ENCODE results near the gene SESN1.

SESN1 gene

DNA sequence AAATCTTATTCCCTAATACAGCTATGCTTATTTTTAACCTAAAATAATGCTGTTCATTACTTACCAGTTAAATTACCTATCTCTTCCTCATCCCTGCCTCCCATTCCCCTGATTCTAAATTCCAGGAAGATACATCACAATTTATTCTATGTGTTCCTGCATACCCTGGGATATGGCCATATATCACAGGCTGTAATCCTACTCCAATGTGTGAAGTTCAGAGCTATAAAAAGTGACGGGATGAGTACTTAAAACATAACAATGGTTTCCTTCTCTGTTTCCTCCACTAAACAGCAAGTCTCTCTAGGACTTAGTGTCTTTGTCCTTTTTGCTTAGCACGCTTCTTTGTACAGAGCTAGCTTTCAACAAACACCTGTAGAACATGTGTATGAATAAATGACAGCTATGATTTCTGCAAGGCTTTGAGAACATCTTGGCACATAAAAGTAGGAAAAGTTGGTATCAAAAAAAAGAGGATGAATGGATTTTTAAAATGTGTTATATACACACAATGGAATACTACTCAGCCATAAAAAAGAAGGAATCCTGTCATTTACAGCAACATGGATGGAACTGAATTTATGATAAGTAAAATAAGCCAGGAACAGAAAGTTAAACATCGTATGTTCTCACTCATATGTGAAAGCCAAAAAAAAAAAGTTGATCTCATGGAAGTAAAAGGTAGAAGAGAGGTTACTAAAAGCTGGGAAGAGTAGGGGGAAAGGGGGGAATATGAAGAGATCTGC, 45.8 kb downstream of the SESN1 start:
- Histone ChIP-seq H3K9me3 (ENCODE audit: severe bottlenecking) (no peaks in the 10 kb centered on the region), H3K4me3 (ENCODE audit: low read depth, low read length) (no peak overlapping the region), H3K27ac (peak overlapping the region; percentile 75), H3K36me3 (no peaks in the 10 kb centered on the region), H3K27me3 (ENCODE audit: insufficient read depth, low read depth, severe bottlenecking) (no peaks in the 10 kb centered on the region)
- TF ChIP-seq, protein P1, sequence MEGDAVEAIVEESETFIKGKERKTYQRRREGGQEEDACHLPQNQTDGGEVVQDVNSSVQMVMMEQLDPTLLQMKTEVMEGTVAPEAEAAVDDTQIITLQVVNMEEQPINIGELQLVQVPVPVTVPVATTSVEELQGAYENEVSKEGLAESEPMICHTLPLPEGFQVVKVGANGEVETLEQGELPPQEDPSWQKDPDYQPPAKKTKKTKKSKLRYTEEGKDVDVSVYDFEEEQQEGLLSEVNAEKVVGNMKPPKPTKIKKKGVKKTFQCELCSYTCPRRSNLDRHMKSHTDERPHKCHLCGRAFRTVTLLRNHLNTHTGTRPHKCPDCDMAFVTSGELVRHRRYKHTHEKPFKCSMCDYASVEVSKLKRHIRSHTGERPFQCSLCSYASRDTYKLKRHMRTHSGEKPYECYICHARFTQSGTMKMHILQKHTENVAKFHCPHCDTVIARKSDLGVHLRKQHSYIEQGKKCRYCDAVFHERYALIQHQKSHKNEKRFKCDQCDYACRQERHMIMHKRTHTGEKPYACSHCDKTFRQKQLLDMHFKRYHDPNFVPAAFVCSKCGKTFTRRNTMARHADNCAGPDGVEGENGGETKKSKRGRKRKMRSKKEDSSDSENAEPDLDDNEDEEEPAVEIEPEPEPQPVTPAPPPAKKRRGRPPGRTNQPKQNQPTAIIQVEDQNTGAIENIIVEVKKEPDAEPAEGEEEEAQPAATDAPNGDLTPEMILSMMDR (IDR thresholded peaks at IDR 0.05; ENCODE audit: low read depth, low read length) = no peak
- DNase-seq = no peak

DNA sequence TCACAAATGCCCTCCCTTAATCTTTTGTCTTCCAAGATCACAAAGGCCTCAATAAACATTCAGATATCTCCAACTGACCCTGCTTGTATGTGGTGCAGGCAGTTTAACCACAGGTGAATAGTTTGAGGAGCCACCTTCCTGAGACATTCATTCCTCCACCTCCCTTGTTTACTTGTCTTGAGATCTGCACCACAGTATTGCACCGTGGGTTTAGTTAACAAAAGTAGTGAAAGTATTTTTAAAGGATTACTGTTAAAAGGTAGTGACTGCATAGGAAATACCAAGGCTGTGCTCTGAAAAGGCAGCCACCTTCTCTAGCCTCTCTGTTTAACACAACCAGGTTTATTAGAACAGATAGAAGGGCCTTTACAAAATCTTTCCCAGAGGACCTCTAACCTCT, 46.5 kb downstream of the SESN1 start:
- Histone ChIP-seq H3K4me3 (ENCODE audit: low read depth, low read length) (no peak overlapping the region), H3K27ac (peak overlapping the region; percentile 75), H3K27me3 (ENCODE audit: insufficient read depth, low read depth, severe bottlenecking) (no peaks in the 10 kb centered on the region), H3K36me3 (no peaks in the 10 kb centered on the region), H3K9me3 (ENCODE audit: severe bottlenecking) (no peaks in the 10 kb centered on the region)
- DNase-seq = no peak
- TF ChIP-seq, protein P1 (IDR thresholded peaks at IDR 0.05; ENCODE audit: low read depth, low read length) = no peak

DNA sequence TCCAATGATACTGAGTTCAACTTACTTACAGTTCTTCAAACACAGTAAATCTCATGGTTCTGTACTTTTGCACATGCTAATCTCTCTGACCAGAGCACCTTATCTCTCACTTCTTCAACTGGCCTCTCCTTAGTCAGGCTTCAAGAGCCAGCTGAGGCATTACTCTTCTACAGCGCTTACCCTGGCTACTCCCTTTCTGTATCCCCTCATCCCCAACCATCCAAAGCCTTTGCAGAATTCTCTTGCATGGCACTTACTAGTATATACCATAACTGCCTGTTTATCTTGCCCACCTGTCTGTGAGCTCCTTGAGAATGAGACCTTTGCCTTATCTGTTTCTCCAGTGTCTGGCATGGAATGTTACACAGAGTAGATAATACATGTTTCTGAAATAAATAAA, 49.2 kb downstream of the SESN1 start:
- Histone ChIP-seq H3K27me3 (ENCODE audit: insufficient read depth, low read depth, severe bottlenecking) (no peaks in the 10 kb centered on the region), H3K4me3 (ENCODE audit: low read depth, low read length) (no peak overlapping the region), H3K36me3 (no peaks in the 10 kb centered on the region), H3K9me3 (ENCODE audit: severe bottlenecking) (no peaks in the 10 kb centered on the region), H3K27ac (no peak overlapping the region)
- TF ChIP-seq, protein P1 (IDR thresholded peaks at IDR 0.05; ENCODE audit: low read depth, low read length) = no peak
- no peak for DNase-seq

DNA sequence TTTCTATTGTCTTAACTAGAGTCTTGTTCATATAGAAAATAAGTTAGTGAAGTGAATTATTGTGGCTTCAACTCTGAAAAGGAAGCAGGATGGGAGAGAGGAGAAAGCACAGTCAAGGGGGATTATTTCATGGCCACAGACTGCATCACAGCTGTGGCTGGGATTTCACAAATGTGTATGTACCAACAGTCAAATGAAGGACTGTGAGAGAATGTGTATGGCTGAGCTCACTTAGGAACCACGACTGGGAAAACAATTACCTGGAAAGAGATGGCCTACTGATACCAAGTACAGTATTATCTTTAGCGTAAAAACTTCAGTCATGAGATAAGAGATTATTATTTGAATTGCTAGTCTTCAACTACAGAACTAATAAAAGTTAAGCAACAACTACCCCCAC, 54.9 kb downstream of the SESN1 start:
- no peak overlapping the region for H3K4me3 ChIP-seq (ENCODE audit: low read depth, low read length)
- no peaks in the 10 kb centered on the region; the same call in 1 of the 2 replicates for H3K36me3 ChIP-seq
- TF ChIP-seq, protein P1 (IDR thresholded peaks at IDR 0.05; ENCODE audit: low read depth, low read length) = no peak
- DNase-seq = peak; percentile 27
- H3K27ac ChIP-seq = no peak overlapping the region
- no peaks in the 10 kb centered on the region for H3K9me3 ChIP-seq (ENCODE audit: severe bottlenecking)
- no peaks in the 10 kb centered on the region for H3K27me3 ChIP-seq (ENCODE audit: insufficient read depth, low read depth, severe bottlenecking)

DNA sequence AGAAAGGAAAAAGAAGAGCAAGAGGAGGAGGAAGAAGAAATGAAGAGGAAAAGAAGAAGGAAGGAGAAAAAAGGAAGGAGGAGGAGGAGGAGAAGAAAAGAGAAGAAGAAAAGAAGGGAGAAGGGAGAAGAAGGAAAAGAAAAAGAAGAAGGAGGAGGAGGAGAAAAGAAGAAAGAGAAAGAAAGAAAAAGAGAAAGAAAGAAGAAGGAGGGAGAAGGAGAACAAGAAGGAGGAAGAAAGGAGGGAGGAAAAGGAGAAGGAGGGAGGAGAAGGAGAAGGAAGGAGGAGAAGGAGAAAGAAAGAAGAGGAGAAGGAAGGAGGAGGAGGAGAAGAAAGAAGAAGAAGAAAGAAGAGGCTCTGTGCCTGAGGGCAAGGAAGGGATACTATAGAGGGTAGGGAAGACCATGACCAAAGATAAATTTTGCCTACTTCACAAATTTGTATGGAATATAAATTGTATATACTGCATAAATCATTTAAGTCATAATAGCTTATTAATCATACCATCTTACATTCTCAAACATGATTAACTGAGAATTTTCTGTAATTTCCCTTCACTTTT, 55.7 kb downstream of the SESN1 start:
- DNase-seq = no peak
- Histone ChIP-seq H3K9me3 (ENCODE audit: severe bottlenecking) (no peaks in the 10 kb centered on the region), H3K4me3 (ENCODE audit: low read depth, low read length) (no peak overlapping the region), H3K27me3 (ENCODE audit: insufficient read depth, low read depth, severe bottlenecking) (no peaks in the 10 kb centered on the region), H3K27ac (no peak overlapping the region), H3K36me3 (no peaks in the 10 kb centered on the region; the same call in 1 of the 2 replicates)
- TF ChIP-seq, protein P1 (IDR thresholded peaks at IDR 0.05; ENCODE audit: low read depth, low read length) = no peak

Measured in WERI-Rb-1 (cell line).